CD1c-positive myeloid dendritic cell (primary cell): ENCODE results near the gene ENAM.
A peak's percentile ranks its signal among the peaks of the same experiment; 100 is the strongest.
"Not testable (repeated sequence)": the region's sequence is repeated elsewhere in the genome, so short reads cannot be mapped to it uniquely, and the experiment has no call there.

Experiments used
- DNase-seq: peaks from one replicate; pipeline ENCODE4 v3.0.0-alpha.2; 2016; ENCODE audit errors: extremely low spot score

ENAM gene

GRCh38 chr4:70624226-70624793 is 4.2 kb upstream of the ENAM start:
- DNase-seq, result no peak

- no peak for DNase-seq
Observed at GRCh38 chr4:70627620-70628019, 924 bp upstream of the ENAM start.

- no peak for DNase-seq
Observed at GRCh38 chr4:70629469-70630090, 1.0 kb downstream of the ENAM start.

- DNase-seq, result no peak
Observed at GRCh38 chr4:70630162-70630561, 1.6 kb downstream of the ENAM start.

- DNase-seq, result no peak
Observed at GRCh38 chr4:70632028-70632427, 3.5 kb downstream of the ENAM start.

- no peak for DNase-seq
Observed at GRCh38 chr4:70634482-70634881, 5.9 kb downstream of the ENAM start.

GRCh38 chr4:70637239-70637913 is 8.8 kb downstream of the ENAM start:
- no peak for DNase-seq

GRCh38 chr4:70640192-70640591 is 11.6 kb downstream of the ENAM start:
- no peak for DNase-seq

GRCh38 chr4:70650741-70651140 is 22.2 kb downstream of the ENAM start:
- DNase-seq, result not testable (repeated sequence)

- peak; percentile 56 for DNase-seq
Observed at GRCh38 chr4:70651864-70652506, 23.4 kb downstream of the ENAM start.

GRCh38 chr4:70654605-70655011 is 26.1 kb downstream of the ENAM start:
- DNase-seq, result no peak

- no peak for DNase-seq
Observed at GRCh38 chr4:70657326-70657725, 28.8 kb downstream of the ENAM start.

GRCh38 chr4:70658418-70658817 is 29.9 kb downstream of the ENAM start:
- no peak for DNase-seq

- no peak for DNase-seq
Observed at GRCh38 chr4:70660106-70660505, 31.6 kb downstream of the ENAM start.

GRCh38 chr4:70661309-70661922 is 32.9 kb downstream of the ENAM start:
- not testable (repeated sequence) for DNase-seq

GRCh38 chr4:70666369-70666768 is 37.8 kb downstream of the ENAM start, which contains the start of gene JCHAIN:
JCHAIN (minus strand) TSS chr4:70666508; CDS start chr4:70666490, 18 bp downstream.
- DNase-seq, result no peak

- DNase-seq, result no peak
Observed at GRCh38 chr4:70667740-70668535, 39.4 kb downstream of the ENAM start.

- DNase-seq, result no peak
Observed at GRCh38 chr4:70670332-70671014, 41.9 kb downstream of the ENAM start.

- DNase-seq, result no peak
Observed at GRCh38 chr4:70671091-70671490, 42.5 kb downstream of the ENAM start.

- no peak for DNase-seq
Observed at GRCh38 chr4:70674191-70674590, 45.6 kb downstream of the ENAM start.

- DNase-seq, result no peak
Observed at GRCh38 chr4:70674731-70675130, 46.2 kb downstream of the ENAM start.
